Left renal pelvis (tissue), 4 donors: ENCODE measurements around the gene NUAK2. TPM values are rescaled to one million over a fixed set of nuclear protein-coding genes. Genes with fewer than 3 reads are reported as not detected.

Experiments
- DNase-seq, 4 donors: peaks; one replicate each; pipeline ENCODE4 v3.0.0-alpha.2; 2013; ENCODE audit warnings: low read depth in 4 of 4, low spot score in 3 of 4
- polyA plus RNA-seq, 4 donors: library from polyadenylated mRNA; unstranded; fragments of 120-200 nt; gene quantifications; one replicate each; pipeline ENCODE4 v1.2.1, GENCODE V29; 2013; ENCODE audit not compliant: insufficient read length in 4 of 4

Gene NUAK2
- polyA plus RNA-seq, 4 donors, result 1.1 to 13.5 (median 9.9) TPM

- no peak for DNase-seq
Measured at GRCh38 chr1:205323794-205324193, 2.2 kb upstream of the NUAK2 start.

GRCh38 chr1:205321959-205322283 is 376 bp upstream of the NUAK2 start:
- DNase-seq, result no peak

- DNase-seq, result no peak
Measured at GRCh38 chr1:205319081-205320018, 2.2 kb downstream of the NUAK2 start.

- no peak for DNase-seq
Measured at GRCh38 chr1:205318231-205318991, 3.1 kb downstream of the NUAK2 start.

GRCh38 chr1:205317311-205317917 is 4.1 kb downstream of the NUAK2 start:
- DNase-seq, result peak in 3 of 4 donors; percentile 48 to 60 (median 51)

GRCh38 chr1:205316161-205316566 is 5.4 kb downstream of the NUAK2 start:
- DNase-seq, result no peak

- DNase-seq, result no peak
Measured at GRCh38 chr1:205315008-205315618, 6.4 kb downstream of the NUAK2 start.

- peak in 1 of 4 donors; percentile 42 for DNase-seq
Measured at GRCh38 chr1:205313563-205314308, 7.8 kb downstream of the NUAK2 start.

GRCh38 chr1:205312866-205313562 is 8.5 kb downstream of the NUAK2 start:
- DNase-seq, result no peak

GRCh38 chr1:205310976-205311704 is 10.4 kb downstream of the NUAK2 start:
- DNase-seq, result no peak

- no peak for DNase-seq
Measured at GRCh38 chr1:205309741-205310140, 11.8 kb downstream of the NUAK2 start.

- DNase-seq, result no peak
Measured at GRCh38 chr1:205306929-205307566, 14.5 kb downstream of the NUAK2 start.

- DNase-seq, result no peak
Measured at GRCh38 chr1:205304695-205305070, 16.9 kb downstream of the NUAK2 start.

- DNase-seq, result no peak
Measured at GRCh38 chr1:205304046-205304694, 17.4 kb downstream of the NUAK2 start.

GRCh38 chr1:205303247-205303888 is 18.2 kb downstream of the NUAK2 start:
- no peak for DNase-seq

- no peak for DNase-seq
Measured at GRCh38 chr1:205301842-205302588, 19.5 kb downstream of the NUAK2 start.
